C1 segment of cervical spinal cord (tissue), 14 donors: Measurements from ENCODE around the gene FKRP.
"Not testable (repeated sequence)": the region's sequence is repeated elsewhere in the genome, so short reads cannot be mapped to it uniquely, and the experiment has no call there.

ENCODE experiments used
- DNase-seq, 14 donors: peaks; one replicate each; lab custom pipeline; 2025; lab: John Stamatoyannopoulos, UW

The FKRP gene

DNA sequence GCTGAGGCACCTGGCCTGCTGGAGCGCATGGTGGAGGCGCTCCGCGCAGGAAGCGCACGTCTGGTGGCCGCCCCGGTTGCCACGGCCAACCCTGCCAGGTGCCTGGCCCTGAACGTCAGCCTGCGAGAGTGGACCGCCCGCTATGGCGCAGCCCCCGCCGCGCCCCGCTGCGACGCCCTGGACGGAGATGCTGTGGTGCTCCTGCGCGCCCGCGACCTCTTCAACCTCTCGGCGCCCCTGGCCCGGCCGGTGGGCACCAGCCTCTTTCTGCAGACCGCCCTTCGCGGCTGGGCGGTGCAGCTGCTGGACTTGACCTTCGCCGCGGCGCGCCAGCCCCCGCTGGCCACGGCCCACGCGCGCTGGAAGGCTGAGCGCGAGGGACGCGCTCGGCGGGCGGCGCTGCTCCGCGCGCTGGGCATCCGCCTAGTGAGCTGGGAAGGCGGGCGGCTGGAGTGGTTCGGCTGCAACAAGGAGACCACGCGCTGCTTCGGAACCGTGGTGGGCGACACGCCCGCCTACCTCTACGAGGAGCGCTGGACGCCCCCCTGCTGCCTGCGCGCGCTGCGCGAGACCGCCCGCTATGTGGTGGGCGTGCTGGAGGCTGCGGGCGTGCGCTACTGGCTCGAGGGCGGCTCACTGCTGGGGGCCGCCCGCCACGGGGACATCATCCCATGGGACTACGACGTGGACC lies 10.1 kb downstream of the FKRP start:
- no peak for DNase-seq

GRCh38 chr19:46756544-46756888 lies 10.7 kb downstream of the FKRP start:
- DNase-seq: no peak

DNA sequence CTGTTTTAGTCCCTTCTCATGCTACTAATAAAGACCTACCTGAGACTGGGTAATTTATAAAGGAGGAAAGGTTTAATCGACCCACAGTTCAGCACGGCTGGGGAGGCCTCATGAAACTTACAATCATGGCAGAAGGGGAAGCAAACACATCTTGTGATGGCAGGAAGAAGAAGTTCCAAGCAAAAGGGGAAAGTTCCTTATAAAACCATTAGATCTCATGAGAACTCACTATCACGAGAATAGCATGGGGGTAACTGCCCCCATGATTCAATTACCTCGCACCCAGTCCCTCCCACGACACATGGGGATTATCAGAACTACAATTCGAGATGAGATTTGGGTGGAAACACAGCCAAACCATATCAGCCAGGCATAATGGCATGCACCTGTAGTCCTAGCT lies 13.3 kb downstream of the FKRP start:
- no peak for DNase-seq

DNA sequence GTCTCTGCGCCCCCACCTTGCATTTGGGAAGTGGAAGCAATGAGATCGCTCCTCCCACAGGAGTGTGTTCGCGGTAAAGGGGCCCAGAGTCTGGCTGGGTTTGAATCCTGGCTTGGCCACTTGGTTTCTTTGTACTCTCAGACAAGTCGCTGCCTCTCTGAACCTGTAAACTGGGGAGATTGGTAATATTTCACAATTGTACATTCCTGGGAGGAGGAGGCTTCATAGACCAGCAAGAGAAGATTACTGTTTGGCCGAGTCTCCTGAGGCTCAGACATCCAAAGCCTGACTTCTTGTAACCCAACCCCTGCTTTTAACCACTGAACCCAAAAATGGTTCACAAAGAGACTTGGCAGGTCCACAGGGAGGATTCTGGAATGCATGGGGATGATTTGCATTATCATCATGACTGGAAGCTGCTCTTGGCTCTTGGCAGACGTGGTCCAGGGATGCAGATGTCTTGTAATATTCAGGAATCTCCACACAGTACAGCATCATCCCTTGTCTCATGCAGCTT lies 14.0 kb downstream of the FKRP start:
- DNase-seq: peak in 1 of 14 donors; percentile 29

GRCh38 chr19:46760363-46760762 lies 14.5 kb downstream of the FKRP start:
- DNase-seq: no peak

- not testable (repeated sequence) for DNase-seq
Observed at GRCh38 chr19:46760897-46761296, 15.0 kb downstream of the FKRP start.

GRCh38 chr19:46761418-46761831 lies 15.6 kb downstream of the FKRP start:
- DNase-seq: no peak

DNA sequence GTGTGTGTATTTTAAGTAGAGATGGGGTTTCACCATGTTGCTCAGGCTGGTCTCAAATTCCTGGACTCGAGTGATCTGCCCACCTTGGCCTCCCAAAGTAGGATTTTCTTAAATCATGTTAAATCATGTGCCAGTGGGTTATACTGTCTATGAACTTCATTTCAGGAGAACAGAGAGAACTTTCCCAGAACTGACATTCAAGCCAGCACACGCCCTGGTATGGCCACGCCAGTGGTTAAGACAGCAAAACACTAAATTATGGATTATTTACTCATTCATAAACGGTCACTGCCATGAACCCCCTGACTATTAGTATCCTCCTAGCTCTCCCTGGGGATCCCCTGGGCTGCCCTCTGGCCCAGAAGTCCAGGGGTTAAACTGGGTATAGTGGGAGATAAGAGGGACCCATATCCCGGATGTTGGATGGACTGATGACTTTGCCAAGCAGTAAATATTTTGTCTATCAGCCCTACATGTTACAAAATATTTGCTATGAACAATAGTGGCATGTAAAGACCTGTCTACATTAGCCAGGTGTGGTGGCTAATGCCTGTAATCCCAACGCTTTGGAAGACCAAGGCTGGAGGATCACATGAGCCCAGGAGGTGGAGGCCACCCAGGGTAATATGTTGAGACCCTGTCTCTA lies 16.5 kb downstream of the FKRP start:
- no peak for DNase-seq

DNA sequence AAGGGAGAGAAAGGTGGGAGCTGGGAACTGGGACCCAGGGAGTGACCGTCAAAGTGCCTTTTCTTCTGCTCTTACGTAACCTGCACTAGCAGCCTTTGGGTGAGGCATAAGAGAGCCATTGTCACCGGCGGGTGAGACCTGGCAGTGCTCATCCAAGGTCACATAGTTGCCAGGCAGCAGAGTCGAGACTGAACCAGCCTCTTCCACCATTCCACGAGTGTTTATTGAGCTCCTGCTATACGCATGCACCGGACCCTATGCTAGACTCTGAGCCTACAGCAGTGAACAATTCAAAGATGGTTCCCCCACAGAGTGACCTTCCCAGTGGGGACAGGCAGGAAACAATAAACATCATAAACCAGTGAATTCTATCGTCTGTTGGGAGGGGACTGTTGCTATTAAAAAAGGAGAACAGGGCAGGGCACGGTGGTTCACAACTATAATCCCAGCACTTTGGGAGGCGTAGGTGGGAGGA lies 19.0 kb downstream of the FKRP start:
- peak in 1 of 14 donors; percentile 43 for DNase-seq

- DNase-seq: peak in 1 of 14 donors; percentile 5
Observed at GRCh38 chr19:46766569-46767317, 20.9 kb downstream of the FKRP start.

- DNase-seq: not testable (repeated sequence)
Observed at GRCh38 chr19:46768746-46769145, 22.9 kb downstream of the FKRP start.

GRCh38 chr19:46772170-46773017 lies 26.5 kb downstream of the FKRP start:
- no peak for DNase-seq

GRCh38 chr19:46773018-46773399 lies 27.2 kb downstream of the FKRP start:
- DNase-seq: no peak

DNA sequence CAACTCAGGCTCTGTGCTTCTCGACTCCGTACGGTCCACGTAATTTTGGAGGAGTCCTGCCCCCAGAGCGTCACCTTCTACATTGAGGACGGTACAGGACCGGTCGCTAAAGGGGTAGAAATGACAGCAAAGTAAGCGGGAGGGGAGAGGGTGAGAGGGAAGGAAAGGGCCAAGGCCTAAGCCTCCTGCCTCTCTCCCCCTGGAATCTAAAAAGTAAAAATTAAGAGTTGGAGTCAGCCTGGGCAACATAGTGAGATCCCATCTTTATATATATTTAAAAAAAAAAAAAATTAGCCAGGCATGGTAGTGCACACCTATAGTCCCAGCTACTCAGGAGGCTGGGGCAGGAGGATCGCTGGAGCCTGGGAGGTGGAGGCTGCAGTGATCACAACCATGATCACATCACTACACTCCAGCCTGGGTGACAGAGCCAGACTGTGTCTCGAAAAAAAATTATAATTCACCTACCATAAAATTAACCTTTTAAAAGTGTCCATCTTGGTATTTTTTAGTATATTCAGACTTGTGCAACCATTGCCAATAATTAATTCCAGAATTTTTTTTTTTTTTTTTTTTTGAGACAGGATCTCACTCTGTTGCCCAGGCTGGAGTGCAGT lies 29.9 kb downstream of the FKRP start:
- no peak for DNase-seq

DNA sequence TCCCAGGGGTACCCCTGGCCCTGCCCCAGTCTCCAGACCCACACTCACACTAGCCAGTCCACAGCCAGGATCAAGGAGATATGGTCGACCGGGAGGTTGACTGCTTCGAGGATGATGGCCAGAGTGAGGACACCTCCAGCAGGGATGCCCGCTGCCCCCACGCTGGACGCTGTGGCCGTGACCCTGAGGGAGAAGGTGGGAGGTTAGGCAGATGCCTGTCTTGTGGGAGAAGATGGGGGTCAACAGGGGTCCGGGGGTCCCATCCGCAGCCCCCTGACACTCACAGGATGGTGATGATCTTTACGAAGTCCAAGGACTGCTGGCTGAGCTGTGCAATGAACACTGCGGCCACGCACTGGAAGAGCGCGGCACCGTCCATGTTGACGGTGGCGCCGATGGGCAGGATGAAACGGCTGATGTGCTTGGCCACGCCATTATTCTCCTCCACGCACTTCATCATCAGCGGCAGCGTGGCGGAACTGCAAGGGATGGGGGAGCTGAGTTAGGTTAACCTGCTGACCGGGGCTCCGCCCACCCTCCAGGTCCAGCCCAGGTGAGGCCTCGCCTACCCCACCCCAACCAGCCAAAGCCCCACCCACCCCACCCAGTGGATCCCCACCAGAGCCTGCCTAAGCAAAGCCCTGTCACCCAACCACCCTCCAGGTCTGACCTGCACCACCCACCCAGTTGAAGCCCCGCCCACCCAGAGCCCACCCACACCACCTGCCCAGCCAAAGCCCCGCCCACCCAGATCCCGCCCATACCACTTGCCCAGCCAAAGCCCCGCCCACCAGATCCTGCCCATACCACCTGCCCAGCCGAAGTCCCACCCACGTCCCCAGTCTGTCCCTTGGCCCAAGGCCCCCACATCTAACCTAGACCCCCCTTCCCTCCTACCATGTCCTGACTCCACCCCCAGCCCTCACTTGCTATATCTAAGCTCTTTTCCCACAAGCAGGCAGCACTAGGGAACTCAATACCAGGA lies 31.4 kb downstream of the FKRP start:
- no peak for DNase-seq

DNA sequence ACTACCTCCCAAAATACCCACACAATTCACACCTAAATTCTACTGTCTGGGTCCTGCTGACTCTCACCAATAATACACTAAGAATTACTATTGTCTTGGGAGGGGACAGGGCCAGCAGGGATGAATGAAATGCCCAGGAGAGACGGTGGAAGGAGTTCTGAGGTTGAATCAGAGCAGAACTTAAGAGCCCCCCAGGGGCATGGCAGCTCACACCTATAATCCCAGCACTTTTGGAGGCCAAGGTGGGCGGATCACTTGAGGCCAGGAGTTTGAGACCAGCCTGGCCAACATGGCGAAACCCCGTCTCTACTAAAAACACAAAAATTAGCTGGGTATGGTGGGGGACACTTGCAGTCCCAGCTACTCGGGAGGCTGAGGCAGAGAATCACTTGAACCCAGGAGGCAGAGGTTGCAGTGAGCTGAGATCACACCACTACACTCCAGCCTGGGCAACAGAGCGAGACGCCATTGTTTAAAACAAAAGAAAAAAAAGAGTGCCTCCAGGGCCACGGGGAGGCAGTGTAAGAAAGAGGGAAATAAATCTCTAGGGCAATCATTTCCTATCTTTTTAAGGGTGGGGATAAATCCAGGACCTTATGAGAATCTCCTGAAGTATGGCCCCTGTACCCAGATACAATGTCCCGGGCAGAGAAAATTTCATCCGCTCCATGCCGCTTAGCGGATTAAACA lies 32.2 kb downstream of the FKRP start:
- not testable (repeated sequence) for DNase-seq

GRCh38 chr19:46782355-46783019 lies 36.6 kb downstream of the FKRP start:
- no peak for DNase-seq

DNA sequence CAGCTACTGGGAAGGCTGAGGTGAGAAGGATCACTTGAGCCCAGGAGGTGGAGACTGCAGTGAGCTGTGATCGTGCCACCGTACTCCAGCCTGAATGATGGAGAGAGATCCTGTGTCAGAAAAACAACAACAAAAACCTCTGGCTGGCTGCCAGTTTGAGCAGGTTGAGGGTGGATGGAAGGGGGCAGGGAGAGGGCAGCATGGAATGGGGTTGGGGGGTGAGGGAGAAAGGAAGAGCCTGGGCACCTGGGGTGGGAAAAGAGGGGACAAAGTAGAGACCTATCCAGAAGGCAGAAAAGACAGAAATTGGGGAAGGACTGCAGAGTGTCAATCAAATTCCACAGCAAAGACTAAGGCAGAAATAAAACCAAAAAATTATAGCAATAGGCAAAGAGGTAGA lies 37.8 kb downstream of the FKRP start:
- DNase-seq: no peak
